A673 (cell line): ENCODE measurements around the gene FARP1.

Experiments used
- CTCF ChIP-seq: fragments of 300-800, 200-600 bp; sonication (generic); conservative IDR thresholded peaks from 2 replicates; pipeline ENCODE4 v1.5.1; 2017; ENCODE audit warnings: low read depth, mild to moderate bottlenecking, antibody characterized with exemption, low read length, moderate library complexity, mixed read lengths
- EZH2 ChIP-seq: fragments of 200-600 bp; sonication (generic); IDR thresholded peaks from 2 replicates; pipeline ENCODE4 v1.6.1; 2017; ENCODE audit warnings: borderline replicate concordance, low read depth, mild to moderate bottlenecking, mixed read lengths, antibody characterized with exemption, low read length; ENCODE audit not compliant: poor library complexity, severe bottlenecking

DNA sequence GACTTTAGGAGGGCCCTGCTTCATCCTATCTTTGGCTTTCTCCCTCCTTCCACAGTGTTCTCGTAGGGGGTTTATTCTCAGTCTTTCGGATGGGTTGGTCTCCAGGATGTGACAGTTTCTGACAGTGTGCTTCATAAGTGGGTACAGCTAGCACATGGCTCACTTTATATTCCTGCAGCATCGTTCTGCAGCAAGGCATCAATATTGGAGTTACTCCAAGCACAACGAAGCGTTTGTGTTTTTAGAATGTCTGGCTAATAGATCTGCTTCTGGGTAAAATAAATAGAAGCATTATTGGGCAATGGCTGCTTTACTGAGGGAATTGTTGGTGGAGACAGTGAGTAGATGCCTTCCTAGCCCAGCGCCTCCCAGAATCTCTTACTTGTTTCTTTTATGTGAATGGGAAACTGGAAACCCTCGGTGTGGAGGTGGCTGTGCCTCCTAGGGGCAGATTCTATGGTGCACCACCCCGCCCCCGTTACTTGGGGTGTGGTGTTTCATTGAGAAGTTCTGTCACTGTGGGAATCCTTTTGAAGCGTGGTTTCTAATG is 2.0 kb downstream of the FARP1 start:
- 0 out of 2 replicates have a peak, but pooled peaks have one; percentile 27 for TF ChIP-seq CTCF
- no peak for TF ChIP-seq EZH2
